Uterus (tissue), 2 donors: ENCODE measurements around the gene SENP7.

Experiments
- CTCF ChIP-seq, 4 experiments: fragments of 200-600 bp in 2 of 4; fragments of 450-650 bp in 2 of 4; sonication (generic) in 2 of 4; IDR thresholded peaks; one replicate each; pipeline ENCODE4 v1.5.1; 2016 to 2019; ENCODE audit warnings: antibody characterized with exemption in 4 of 4, mild to moderate bottlenecking in 2 of 4, moderate library complexity in 1 of 4
- POLR2A ChIP-seq, 2 donors: fragments of 450-650 bp; IDR thresholded peaks; one replicate each; pipeline ENCODE4 v1.6.1; 2016; ENCODE audit warnings: antibody characterized with exemption in 2 of 2, mild to moderate bottlenecking in 1 of 2, moderate library complexity in 1 of 2

DNA sequence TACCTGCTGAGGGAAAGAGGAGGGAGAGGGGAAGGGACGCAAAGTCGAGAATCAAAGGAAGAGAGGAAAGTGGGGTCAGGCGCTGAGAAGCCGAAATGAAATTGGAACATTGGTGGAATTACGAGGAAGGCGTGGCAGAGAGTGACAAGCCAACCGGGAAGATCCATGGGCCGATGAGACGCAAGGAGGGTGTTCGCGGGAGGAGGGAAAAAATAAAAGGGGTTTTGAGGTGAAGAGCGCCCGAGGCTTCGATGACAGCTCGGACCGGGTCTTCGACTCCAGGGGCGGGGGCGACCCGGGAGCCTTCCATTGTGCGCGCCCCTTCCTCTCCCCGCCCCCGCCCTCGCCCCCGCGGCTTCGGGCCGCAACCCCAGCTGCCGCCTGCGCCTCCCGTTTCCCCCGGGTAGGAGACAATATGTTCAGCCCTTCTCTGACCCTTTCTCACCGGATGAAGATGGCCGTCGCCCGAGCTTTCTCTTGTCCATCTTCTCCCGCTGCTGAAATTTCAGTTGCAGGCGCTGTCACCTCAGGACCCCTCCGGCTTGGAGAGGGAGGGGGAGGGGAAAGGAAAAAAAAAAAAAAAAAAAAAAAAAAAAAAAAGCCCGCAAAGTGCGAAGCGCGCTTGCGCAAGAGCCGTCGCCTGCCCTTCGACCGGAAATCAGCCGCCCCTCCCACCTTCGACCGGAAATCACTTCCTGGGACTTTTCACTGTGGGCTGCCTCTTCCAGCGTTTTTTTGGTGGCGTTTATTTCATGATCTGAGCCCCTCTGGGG, at the start of gene SENP7:
- TF ChIP-seq CTCF (IDR thresholded peaks at IDR 0.05) (no peak), POLR2A (IDR thresholded peaks at IDR 0.05) (no peak)
